ENCODE measurements around the gene MAD2L1.
"Not testable (repeated sequence)": the region's sequence is repeated elsewhere in the genome, so short reads cannot be mapped to it uniquely, and the experiment has no call there.

Gene MAD2L1

DNA sequence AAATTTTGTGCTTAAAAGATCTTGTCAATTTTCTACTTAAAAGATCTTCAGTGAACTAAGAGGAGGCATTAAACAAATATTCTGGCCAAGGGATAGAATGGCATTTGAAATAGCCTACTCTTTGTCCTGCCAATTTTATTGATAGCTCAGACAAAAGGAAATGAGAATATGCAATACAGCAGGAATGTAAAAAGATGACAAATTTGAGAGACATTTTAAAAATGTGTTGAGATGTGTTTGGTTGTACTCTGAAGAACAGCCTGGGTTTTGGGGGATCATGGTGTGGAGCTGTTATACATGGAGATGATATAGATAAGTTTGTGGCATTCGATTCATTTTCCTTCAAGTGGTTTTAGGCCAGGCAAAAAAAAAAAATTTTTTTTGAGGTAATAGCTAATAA lies 11.6 kb upstream of the MAD2L1 start:
- TF ChIP-seq, protein P1, sequence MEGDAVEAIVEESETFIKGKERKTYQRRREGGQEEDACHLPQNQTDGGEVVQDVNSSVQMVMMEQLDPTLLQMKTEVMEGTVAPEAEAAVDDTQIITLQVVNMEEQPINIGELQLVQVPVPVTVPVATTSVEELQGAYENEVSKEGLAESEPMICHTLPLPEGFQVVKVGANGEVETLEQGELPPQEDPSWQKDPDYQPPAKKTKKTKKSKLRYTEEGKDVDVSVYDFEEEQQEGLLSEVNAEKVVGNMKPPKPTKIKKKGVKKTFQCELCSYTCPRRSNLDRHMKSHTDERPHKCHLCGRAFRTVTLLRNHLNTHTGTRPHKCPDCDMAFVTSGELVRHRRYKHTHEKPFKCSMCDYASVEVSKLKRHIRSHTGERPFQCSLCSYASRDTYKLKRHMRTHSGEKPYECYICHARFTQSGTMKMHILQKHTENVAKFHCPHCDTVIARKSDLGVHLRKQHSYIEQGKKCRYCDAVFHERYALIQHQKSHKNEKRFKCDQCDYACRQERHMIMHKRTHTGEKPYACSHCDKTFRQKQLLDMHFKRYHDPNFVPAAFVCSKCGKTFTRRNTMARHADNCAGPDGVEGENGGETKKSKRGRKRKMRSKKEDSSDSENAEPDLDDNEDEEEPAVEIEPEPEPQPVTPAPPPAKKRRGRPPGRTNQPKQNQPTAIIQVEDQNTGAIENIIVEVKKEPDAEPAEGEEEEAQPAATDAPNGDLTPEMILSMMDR (IDR thresholded peaks at IDR 0.05; ENCODE audit: low read depth, low read length) = no peak
- H3K4me3 ChIP-seq (replicated peaks in 1 of 2; ENCODE audit: low read depth in 2 of 2, low read length in 2 of 2) = no peak overlapping the region
- DNase-seq (ENCODE audit: low read depth in 2 of 2) = peak in 1 of 2 donors; percentile 47

DNA sequence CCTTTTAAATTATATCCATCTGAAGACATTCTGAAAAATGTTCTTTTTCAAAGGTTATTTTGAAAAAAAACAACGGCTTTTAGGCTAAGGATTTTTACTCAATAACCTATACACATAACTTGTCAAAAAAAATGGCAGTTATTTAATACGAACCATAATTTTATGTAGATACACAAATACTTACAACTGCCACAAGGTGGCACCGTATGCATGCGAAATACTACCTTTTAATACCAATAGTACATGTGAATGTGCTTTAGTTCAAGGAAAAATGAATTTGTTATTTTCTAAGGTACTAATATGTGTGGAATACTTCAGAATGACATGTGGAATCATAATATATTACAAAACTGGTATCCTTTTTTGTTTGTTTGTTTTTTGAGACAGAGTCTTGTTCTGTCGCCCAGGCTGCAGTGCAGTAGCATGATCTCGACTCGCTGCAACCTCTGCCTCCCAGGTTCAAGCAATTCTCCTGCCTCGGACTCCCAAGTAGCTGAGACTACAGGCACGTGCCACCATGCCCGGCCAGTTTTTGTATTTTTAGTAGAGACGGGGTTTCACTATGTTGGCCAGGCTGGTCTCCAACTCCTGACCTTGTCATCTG lies 4.6 kb upstream of the MAD2L1 start:
- TF ChIP-seq, protein P1 (IDR thresholded peaks at IDR 0.05; ENCODE audit: low read depth, low read length) = peak; percentile 52
- peak; percentile 83 to 89 for DNase-seq (ENCODE audit: low read depth in 2 of 2)
- no peak overlapping the region for H3K4me3 ChIP-seq (replicated peaks in 1 of 2; ENCODE audit: low read depth in 2 of 2, low read length in 2 of 2)

DNA sequence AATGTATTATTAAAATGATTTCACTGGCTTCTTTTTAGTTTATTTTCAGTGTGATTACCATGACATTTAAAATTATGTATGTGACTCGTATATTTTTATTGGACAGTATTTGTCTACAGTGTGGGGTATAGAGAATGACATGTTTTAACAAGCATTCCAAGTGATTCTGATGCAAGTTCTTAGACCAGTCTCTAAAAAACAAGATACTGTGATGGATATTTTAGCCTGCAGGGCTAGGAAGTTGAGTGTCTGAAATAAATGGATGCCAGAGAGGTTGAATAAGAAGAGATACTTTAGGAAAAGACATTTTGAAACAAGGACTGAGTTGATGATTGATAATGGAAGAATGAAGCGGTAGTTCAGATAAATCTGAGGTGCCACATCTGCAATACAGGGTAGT lies 3.5 kb upstream of the MAD2L1 start:
- TF ChIP-seq, protein P1 (IDR thresholded peaks at IDR 0.05; ENCODE audit: low read depth, low read length) = no peak
- peak in 1 of 2 donors; percentile 46 for DNase-seq (ENCODE audit: low read depth in 2 of 2)
- no peak overlapping the region for H3K4me3 ChIP-seq (replicated peaks in 1 of 2; ENCODE audit: low read depth in 2 of 2, low read length in 2 of 2)

DNA sequence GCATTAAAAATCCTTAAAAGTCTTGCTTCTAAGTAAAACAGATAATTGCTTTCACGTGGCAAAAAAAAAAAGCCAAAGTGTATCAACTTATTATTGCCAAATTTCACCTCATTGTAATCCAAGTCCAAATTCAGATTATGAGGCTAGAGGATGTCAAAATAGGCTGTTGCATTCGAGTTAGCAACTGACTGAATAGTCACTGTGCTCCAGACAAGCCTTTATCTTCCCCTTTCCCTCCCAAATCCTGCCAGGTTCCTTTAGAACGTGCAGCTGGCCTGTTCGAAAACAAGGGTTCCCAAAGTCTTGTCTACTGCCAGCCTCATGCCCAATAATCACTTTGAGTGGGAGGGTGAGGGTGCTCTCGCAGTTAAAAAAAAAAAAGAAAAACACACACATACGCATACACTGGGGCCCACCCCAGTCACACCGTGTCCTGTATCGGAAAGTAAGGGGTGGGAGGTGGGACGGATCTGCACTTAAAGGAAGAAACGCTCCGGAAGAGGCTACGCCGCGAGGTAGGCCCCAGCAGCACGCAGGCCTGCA lies 603 bp downstream of the MAD2L1 start:
- no peak for DNase-seq (ENCODE audit: low read depth in 2 of 2)
- peak overlapping the region; percentile 81 to 84 for H3K4me3 ChIP-seq (replicated peaks in 1 of 2; ENCODE audit: low read depth in 2 of 2, low read length in 2 of 2)
- TF ChIP-seq, protein P1 (IDR thresholded peaks at IDR 0.05; ENCODE audit: low read depth, low read length) = no peak

DNA sequence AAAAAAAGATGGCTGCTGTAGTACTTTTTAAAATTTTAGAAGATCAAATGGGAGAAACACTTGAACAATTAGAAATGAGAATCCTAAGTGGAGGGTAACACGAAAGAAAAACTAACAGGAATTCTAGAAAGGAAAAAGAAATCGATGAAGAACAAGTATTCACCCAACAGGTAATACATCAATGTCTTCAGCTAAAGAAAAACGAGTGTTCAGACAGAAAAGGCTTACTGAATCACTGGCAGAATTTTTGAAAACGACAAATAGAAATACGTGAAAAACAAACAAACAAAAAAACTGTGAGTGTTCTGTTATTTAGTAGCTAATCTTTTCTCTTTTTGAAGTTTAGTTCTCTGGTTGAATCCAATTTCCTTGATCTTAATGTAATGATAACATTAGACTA lies 1.8 kb downstream of the MAD2L1 start:
- TF ChIP-seq, protein P1 (IDR thresholded peaks at IDR 0.05; ENCODE audit: low read depth, low read length) = no peak
- no peak overlapping the region for H3K4me3 ChIP-seq (replicated peaks in 1 of 2; ENCODE audit: low read depth in 2 of 2, low read length in 2 of 2)
- DNase-seq (ENCODE audit: low read depth in 2 of 2) = no peak

DNA sequence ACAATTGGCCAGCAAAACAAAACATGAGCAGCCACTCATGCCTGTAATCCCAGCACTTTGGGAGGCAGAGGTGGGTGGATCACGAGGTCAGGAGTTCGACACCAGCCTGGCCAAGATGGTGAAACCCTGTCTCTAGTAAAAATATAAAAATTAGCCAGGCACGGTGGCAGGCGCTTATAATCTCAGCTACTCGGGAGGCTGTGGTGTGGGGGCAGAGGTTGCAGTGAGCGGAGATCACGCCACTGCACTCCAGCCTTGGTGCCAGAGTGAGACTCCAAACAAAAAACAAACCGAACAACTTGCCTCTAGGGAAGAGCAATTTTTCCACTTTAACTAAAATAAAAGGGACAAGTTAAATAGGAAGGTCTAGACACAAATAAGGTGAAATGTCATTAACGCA lies 2.9 kb downstream of the MAD2L1 start:
- not testable (repeated sequence) for H3K4me3 ChIP-seq (replicated peaks in 1 of 2; ENCODE audit: low read depth in 2 of 2, low read length in 2 of 2); DNase-seq (ENCODE audit: low read depth in 2 of 2)

DNA sequence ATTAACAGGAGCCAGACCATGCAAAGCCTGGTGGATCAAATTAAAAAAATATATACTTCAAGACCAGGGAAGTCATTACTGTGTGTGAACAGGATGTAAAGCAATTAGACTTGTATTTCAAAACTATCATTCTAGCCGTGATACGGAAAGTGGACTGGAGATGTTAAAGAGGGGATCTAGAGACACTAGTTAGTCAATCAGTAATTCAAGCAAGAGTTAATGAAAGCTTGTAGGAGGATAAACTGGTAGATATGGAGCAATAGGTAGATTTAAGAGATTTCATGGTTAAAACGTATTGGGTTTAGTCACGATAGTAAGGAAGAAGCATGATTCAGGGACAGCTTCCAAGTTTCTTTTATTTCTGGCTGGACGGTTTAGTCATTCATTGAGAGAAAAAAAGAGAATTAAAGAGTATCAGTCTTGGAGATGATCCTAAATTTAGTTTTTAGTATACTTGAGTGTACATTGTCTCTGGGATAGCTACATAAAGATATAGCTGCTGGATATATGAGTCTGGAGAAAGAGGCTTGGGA lies 3.9 kb downstream of the MAD2L1 start:
- peak in 1 of 2 donors; percentile 25 for DNase-seq (ENCODE audit: low read depth in 2 of 2)
- TF ChIP-seq, protein P1 (IDR thresholded peaks at IDR 0.05; ENCODE audit: low read depth, low read length) = no peak
- H3K4me3 ChIP-seq (replicated peaks in 1 of 2; ENCODE audit: low read depth in 2 of 2, low read length in 2 of 2) = no peak overlapping the region

Measured in cardiac fibroblast (primary cell).